Psoas muscle (tissue), 8 donors: ENCODE measurements around the gene OPTC. TPM values are rescaled to one million over a fixed set of nuclear protein-coding genes. Genes with fewer than 3 reads are reported as not detected.

Source experiments
- ATAC-seq, 4 donors: fragments of 200-7000 bp; cut with Tn5 transposase; one replicate each; pipeline ENCODE4 v1.9.1; 2020; ENCODE audit warnings: moderate library complexity in 3 of 4, mild to moderate bottlenecking in 2 of 4
- DNase-seq, 2 donors: peaks; one replicate each; pipeline ENCODE4 v3.0.0-alpha.2; 2020
- H3K27ac ChIP-seq: fragments of 200-600 bp; one replicate; pipeline ENCODE4 v1.8.0; 2022
- H3K27me3 ChIP-seq, 3 donors: fragments of 200-600 bp in 1 of 3; one replicate each; pipeline versions ENCODE4 v1.6.1 to v1.8.0; 2013 to 2022; ENCODE audit warnings: low read length in 2 of 3, mild to moderate bottlenecking in 2 of 3, moderate library complexity in 1 of 3; ENCODE audit not compliant: insufficient read depth in 3 of 3
- H3K36me3 ChIP-seq, 2 donors: fragments of 200-600 bp in 1 of 2; one replicate each; pipeline versions ENCODE4 v1.6.1 to v1.8.0; 2013 to 2022; ENCODE audit warnings: low read depth in 1 of 2, mild to moderate bottlenecking in 1 of 2, moderate library complexity in 1 of 2; ENCODE audit not compliant: insufficient read depth in 1 of 2
- H3K4me1 ChIP-seq: fragments of 200-600 bp; one replicate; pipeline ENCODE4 v1.8.0; 2022
- H3K4me3 ChIP-seq: fragments of 200-600 bp; one replicate; pipeline ENCODE4 v1.8.0; 2022; ENCODE audit warnings: mild to moderate bottlenecking
- H3K9me3 ChIP-seq: fragments of 200-600 bp; one replicate; pipeline ENCODE4 v1.8.0; 2022
- CTCF ChIP-seq: fragments of 200-600 bp; IDR thresholded peaks from one replicate; pipeline ENCODE4 v1.8.0; 2022; ENCODE audit warnings: antibody characterized with exemption
- WGBS, 3 donors: extraction: QIAGEN DNeasy Blood & Tissue Kit; methylation state at CpG; one replicate each; pipeline versions ENCODE4 v1.1.6 to v1.1.7; 2013; 5-methylcytosine and 5-hydroxymethylcytosine counted together
- intact Hi-C, 2 donors: fragments of 100-400 bp; cut with DNase I; formaldehyde crosslinking; loops; one replicate each; pipeline versions ENCODE4 v1.11.0 to v1.14.2; 2022
- polyA plus RNA-seq, 3 donors: library from polyadenylated mRNA; stranded (reverse); fragments of 200-250 nt; gene quantifications; one replicate each; pipeline ENCODE4 v1.2.3, GENCODE V29; 2013
- total RNA-seq, 4 donors: library from RNA; stranded (reverse); fragmentation: NEBNext Ultra II Directional in 2 of 4; extraction: Animal tissue kit (Norgen Biotek cat#: 25700) in 2 of 4; gene quantifications; one replicate each; pipeline versions ENCODE4 v1.2.1 to v1.2.4, GENCODE V29; 2021 to 2023
- donor health status: healthy with polysubstance abuse.
- donor health status: DM: no; HTN: no; CAD: no; lungs with moderate emphysema.
- donor health status: Bipolar disorder and iron deficiency.
- donor health status: healthy.
- donor health status: DM: yes; HTN: yes; CAD: no.
- donor health status: DM: no; HTN: no; CAD: no.
- donor health status: DM: no; HTN: no; CAD: no.
- donor health status: DM: yes; HTN: yes; CAD: no.

The OPTC gene
- total and polyA plus RNA-seq, 7 donors, result not detected

GRCh38 chr1:203453616-203454015, 40.3 kb upstream of the OPTC start:
- no peak overlapping the region for H3K27ac ChIP-seq
- peaks cover 0 to 28% (median 3%) of the 10 kb centered on the region in 3 donors for H3K27me3 ChIP-seq
- TF ChIP-seq CTCF, result no peak
- no peak for ATAC-seq
- no peaks in the 10 kb centered on the region for H3K36me3 ChIP-seq
- intact Hi-C loops, result no loop called here
- no peak overlapping the region for H3K4me3 ChIP-seq
- no peaks in the 10 kb centered on the region for H3K9me3 ChIP-seq
- 16 to 27% (median 17%) methylated on average over 5 of the region's 5 CpGs for WGBS, 3 donors
- DNase-seq, result no peak
- H3K4me1 ChIP-seq, result no peaks in the 10 kb centered on the region

- no peak overlapping the region for H3K4me3 ChIP-seq
- intact Hi-C loops, result no loop called here
- ATAC-seq, result no peak
- H3K27ac ChIP-seq, result no peak overlapping the region
- WGBS, 3 donors, result 80% methylated on average over 17 to 18 of the region's 18 CpGs
- no peak for TF ChIP-seq CTCF
- H3K4me1 ChIP-seq, result no peaks in the 10 kb centered on the region
- H3K27me3 ChIP-seq, result peaks cover 0 to 28% (median 3%) of the 10 kb centered on the region in 3 donors
- no peak for DNase-seq
- H3K9me3 ChIP-seq, result no peaks in the 10 kb centered on the region
- no peaks in the 10 kb centered on the region for H3K36me3 ChIP-seq
These were observed 38.9 kb upstream of the OPTC start for GRCh38 chr1:203454986-203455471.

GRCh38 chr1:203455706-203456105, 38.2 kb upstream of the OPTC start:
- DNase-seq, result no peak

GRCh38 chr1:203456577-203456976, 37.4 kb upstream of the OPTC start:
- Histone ChIP-seq H3K27me3 (peaks cover 0 to 25% (median 3%) of the 10 kb centered on the region in 3 donors), H3K27ac (no peak overlapping the region), H3K4me3 (no peak overlapping the region), H3K36me3 (no peaks in the 10 kb centered on the region), H3K4me1 (no peaks in the 10 kb centered on the region), H3K9me3 (no peaks in the 10 kb centered on the region)
- WGBS, 3 donors, result 85 to 98% (median 96%) methylated on average over 4 of the region's 4 CpGs
- DNase-seq, result no peak
- no peak for ATAC-seq
- no peak for TF ChIP-seq CTCF
- intact Hi-C loops, result no loop called here

More at GRCh38 chr1:203455706-203456105, 38.2 kb upstream of the OPTC start:
- no peaks in the 10 kb centered on the region for H3K36me3 ChIP-seq
- no peak for TF ChIP-seq CTCF
- no peaks in the 10 kb centered on the region for H3K4me1 ChIP-seq
- H3K4me3 ChIP-seq, result no peak overlapping the region
- intact Hi-C loops, result no loop called here
- no peak overlapping the region for H3K27ac ChIP-seq
- peaks cover 0 to 24% (median 3%) of the 10 kb centered on the region in 3 donors for H3K27me3 ChIP-seq
- WGBS, 3 donors, result 85 to 90% (median 87%) methylated on average over 3 of the region's 3 CpGs
- H3K9me3 ChIP-seq, result no peaks in the 10 kb centered on the region
- ATAC-seq, result no peak

GRCh38 chr1:203458078-203458477, 35.9 kb upstream of the OPTC start:
- WGBS, 3 donors, result 94 to 95% (median 95%) methylated on average over 5 of the region's 5 CpGs

More at GRCh38 chr1:203458078-203458477, 35.9 kb upstream of the OPTC start:
- no peak for DNase-seq
- Histone ChIP-seq H3K27ac (no peak overlapping the region), H3K36me3 (no peaks in the 10 kb centered on the region), H3K4me3 (no peak overlapping the region), H3K9me3 (no peaks in the 10 kb centered on the region), H3K27me3 (peaks cover 0 to 13% (median 3%) of the 10 kb centered on the region in 3 donors), H3K4me1 (no peaks in the 10 kb centered on the region)
- intact Hi-C loops, result no loop called here
- no peak for ATAC-seq
- TF ChIP-seq CTCF, result no peak
